SJSA1 (cell line): ENCODE measurements around the gene CKLF. TPM values are rescaled to one million over a fixed set of nuclear protein-coding genes. Genes with fewer than 3 reads are reported as not detected.

Experiments used
- DNase-seq, 2 experiments: peaks; one replicate each; pipeline ENCODE4 v3.0.0-alpha.2; 2015 to 2020; ENCODE audit warnings: low spot score in 2 of 2, low read depth in 1 of 2
- H3K27ac ChIP-seq: fragments of 250-450 bp; sonication (Bioruptor Pico); 2 replicates; pipeline ENCODE4 v1.5.1; 2020; ENCODE audit warnings: mild to moderate bottlenecking, moderate library complexity
- H3K27me3 ChIP-seq: fragments of 250-450 bp; sonication (Bioruptor Pico); replicated peaks from 2 replicates; pipeline ENCODE4 v1.5.1; 2020; ENCODE audit warnings: mild to moderate bottlenecking, moderate library complexity
- H3K36me3 ChIP-seq: fragments of 250-450 bp; sonication (Bioruptor Pico); 2 replicates; pipeline ENCODE4 v1.5.1; 2020; ENCODE audit warnings: mild to moderate bottlenecking
- H3K4me1 ChIP-seq: fragments of 250-450 bp; sonication (Bioruptor Pico); replicated peaks from 2 replicates; pipeline ENCODE4 v1.6.1; 2021; ENCODE audit warnings: mild to moderate bottlenecking
- H3K4me3 ChIP-seq: fragments of 250-450 bp; sonication (Bioruptor Pico); 2 replicates; pipeline ENCODE4 v1.5.1; 2020; ENCODE audit warnings: mild to moderate bottlenecking
- H3K9me3 ChIP-seq: fragments of 250-450 bp; sonication (Bioruptor Pico); replicated peaks from 2 replicates; pipeline ENCODE4 v1.5.1; 2020; ENCODE audit warnings: mild to moderate bottlenecking
- total RNA-seq: library from RNA; depleted of rRNA; stranded (reverse); fragments of >200 nt; shearing (Covaris generic); gene quantifications from 2 replicates; pipeline ENCODE4 v1.2.3, GENCODE V29; 2014

Gene CKLF
- total RNA-seq, 1 experiment from 2014 or later, result 134 TPM

GRCh38 chr16:66576296-66576695 is 23.9 kb downstream of the CKLF start:
- Histone ChIP-seq H3K9me3 (no peaks in the 10 kb centered on the region), H3K27ac (no peak overlapping the region), H3K36me3 (peaks cover 1% of the 10 kb centered on the region), H3K27me3 (no peaks in the 10 kb centered on the region), H3K4me3 (no peak overlapping the region), H3K4me1 (no peaks in the 10 kb centered on the region)
- no peak for DNase-seq

- DNase-seq, result no peak
- Histone ChIP-seq H3K27ac (no peak within 1 kb of the TSS), H3K9me3 (no peaks in the 10 kb centered on the region), H3K4me3 (no peak within 1 kb of the TSS), H3K36me3 (no peaks in the 10 kb centered on the region), H3K27me3 (no peaks in the 10 kb centered on the region), H3K4me1 (no peaks in the 10 kb centered on the region)
Observed at GRCh38 chr16:66578651-66579531, 26.5 kb downstream of the CKLF start, which contains the start of gene CMTM2. TSS of gene CMTM2 (plus strand) at chr16:66579463. CDS start at chr16:66579608, 145 bp downstream.

DNA sequence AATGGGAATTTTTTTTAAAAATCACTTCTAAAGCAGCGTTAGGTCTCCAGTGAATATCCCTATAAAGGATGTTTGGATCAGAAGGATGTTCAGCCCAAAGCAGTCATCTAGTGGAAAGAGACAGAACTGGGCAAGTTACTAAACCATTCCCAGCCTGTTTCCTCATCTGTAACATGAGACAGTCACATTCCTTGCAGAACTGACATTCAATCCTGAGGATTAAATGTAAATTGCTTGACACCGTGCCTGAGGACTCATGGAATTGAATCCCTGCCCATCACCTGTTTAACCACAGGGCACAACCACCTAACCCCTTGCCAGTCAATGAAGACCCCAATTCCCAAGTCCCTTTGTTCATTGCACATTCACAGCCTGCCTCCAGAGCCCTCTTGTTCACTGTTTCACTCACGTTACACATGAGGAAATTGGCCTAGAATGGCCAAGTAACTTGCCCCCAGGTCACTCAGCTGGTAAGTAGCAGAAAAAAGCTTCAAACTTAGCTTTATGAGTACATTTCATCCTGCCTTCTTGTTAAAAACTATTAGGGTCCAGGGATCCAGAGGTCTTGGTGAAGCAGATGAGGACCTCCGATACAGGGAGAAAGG is 28.3 kb downstream of the CKLF start:
- no peak overlapping the region for H3K27ac ChIP-seq
- H3K36me3 ChIP-seq, result no peaks in the 10 kb centered on the region
- H3K27me3 ChIP-seq, result no peaks in the 10 kb centered on the region
- no peak for DNase-seq
- H3K4me3 ChIP-seq, result no peak overlapping the region
- H3K4me1 ChIP-seq, result no peaks in the 10 kb centered on the region
- no peaks in the 10 kb centered on the region for H3K9me3 ChIP-seq

DNA sequence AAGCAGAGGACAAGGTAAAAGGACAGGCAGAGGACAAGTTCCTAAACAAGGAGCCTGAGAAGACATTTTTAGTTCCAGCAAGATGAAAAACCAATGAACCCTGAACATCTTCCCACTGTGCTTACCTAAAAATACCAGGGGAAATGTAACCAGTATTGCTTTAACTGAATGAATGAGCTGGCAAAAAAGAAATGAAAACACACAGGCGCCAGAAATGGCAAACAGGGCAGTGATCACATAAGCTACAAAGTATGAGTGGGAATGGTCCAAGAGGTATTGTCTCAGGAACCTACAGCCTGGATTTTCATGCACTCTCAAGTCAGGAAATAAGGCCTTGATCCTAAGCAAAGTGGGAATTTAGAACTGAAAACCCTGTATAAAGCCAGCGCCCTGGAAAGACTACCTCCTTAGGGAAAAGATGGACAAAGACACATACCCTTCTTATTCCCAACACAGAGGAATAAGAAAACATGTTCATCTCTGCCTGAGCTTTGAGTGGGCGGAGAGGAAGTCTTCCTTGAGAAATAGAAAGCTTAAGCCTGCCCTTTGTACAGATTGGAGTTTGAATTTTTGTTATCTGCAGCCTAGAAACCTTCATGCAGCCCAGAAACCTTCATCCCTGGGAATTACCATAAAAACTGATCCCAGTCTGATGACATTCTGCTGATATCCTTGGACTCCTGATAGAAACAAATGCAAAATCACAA is 29.0 kb downstream of the CKLF start:
- Histone ChIP-seq H3K27me3 (no peaks in the 10 kb centered on the region), H3K4me1 (no peaks in the 10 kb centered on the region), H3K36me3 (no peaks in the 10 kb centered on the region), H3K4me3 (no peak overlapping the region), H3K27ac (no peak overlapping the region), H3K9me3 (no peaks in the 10 kb centered on the region)
- no peak for DNase-seq

- Histone ChIP-seq H3K4me3 (no peak overlapping the region), H3K36me3 (no peaks in the 10 kb centered on the region), H3K27me3 (no peaks in the 10 kb centered on the region), H3K4me1 (no peaks in the 10 kb centered on the region), H3K9me3 (no peaks in the 10 kb centered on the region), H3K27ac (no peak overlapping the region)
- no peak for DNase-seq
Observed at GRCh38 chr16:66585481-66586239, 33.3 kb downstream of the CKLF start.

- H3K36me3 ChIP-seq, result no peaks in the 10 kb centered on the region
- H3K4me1 ChIP-seq, result no peaks in the 10 kb centered on the region
- H3K27ac ChIP-seq, result no peak overlapping the region
- H3K27me3 ChIP-seq, result no peaks in the 10 kb centered on the region
- no peak for DNase-seq
- H3K4me3 ChIP-seq, result no peak overlapping the region
- H3K9me3 ChIP-seq, result no peaks in the 10 kb centered on the region
Observed at GRCh38 chr16:66587881-66588600, 35.7 kb downstream of the CKLF start.

GRCh38 chr16:66588981-66589713 is 36.8 kb downstream of the CKLF start:
- Histone ChIP-seq H3K4me3 (no peak overlapping the region), H3K4me1 (no peaks in the 10 kb centered on the region)

GRCh38 chr16:66590322-66590721 is 37.9 kb downstream of the CKLF start:
- Histone ChIP-seq H3K4me3 (no peak overlapping the region), H3K4me1 (no peaks in the 10 kb centered on the region), H3K27ac (no peak overlapping the region), H3K27me3 (no peaks in the 10 kb centered on the region), H3K9me3 (no peaks in the 10 kb centered on the region), H3K36me3 (no peaks in the 10 kb centered on the region)
- DNase-seq, result no peak

More at GRCh38 chr16:66588981-66589713, 36.8 kb downstream of the CKLF start:
- Histone ChIP-seq H3K27me3 (no peaks in the 10 kb centered on the region), H3K9me3 (no peaks in the 10 kb centered on the region), H3K27ac (no peak overlapping the region), H3K36me3 (no peaks in the 10 kb centered on the region)
- no peak for DNase-seq

DNA sequence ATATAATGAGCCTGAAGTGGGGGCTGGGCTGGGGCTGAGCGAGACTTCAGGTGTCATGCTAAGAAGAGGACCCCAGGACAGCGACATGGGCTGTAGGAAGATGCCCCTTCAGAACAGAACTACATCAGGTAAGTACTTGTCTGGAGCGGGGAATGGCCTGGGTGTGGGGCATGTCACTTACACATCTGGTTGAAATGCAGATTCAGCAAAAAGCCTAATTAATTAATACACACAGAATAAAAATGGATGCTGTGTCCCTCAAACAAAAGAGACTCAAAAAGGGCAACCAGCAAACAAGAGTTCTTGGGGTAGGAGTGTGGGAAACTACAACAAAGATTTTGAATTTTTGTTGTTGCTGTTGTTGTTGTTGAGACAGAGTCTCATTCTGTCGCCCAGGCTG is 38.6 kb downstream of the CKLF start:
- Histone ChIP-seq H3K36me3 (no peaks in the 10 kb centered on the region), H3K4me3 (no peak overlapping the region), H3K4me1 (no peaks in the 10 kb centered on the region), H3K27me3 (no peaks in the 10 kb centered on the region), H3K9me3 (no peaks in the 10 kb centered on the region), H3K27ac (no peak overlapping the region)
- DNase-seq, result no peak

DNA sequence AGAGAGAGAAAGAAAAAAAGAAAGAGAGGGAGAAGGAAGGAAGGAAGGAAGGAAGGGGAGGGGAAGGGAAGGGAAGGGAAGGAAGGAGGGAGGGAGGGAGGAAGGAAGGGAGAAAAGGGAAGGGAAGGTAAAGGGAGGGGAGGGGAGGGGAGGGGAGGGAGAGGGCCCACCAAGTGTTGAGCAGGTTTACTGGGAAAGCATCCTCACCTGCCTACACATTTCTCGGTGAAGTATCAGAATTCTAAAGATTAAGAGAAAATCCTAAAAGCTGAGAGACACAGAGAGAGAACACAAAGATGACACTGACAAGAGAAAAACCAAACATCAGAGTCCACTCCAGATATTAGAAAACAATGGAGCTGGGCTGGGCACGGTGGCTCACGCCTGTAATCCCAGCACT is 39.9 kb downstream of the CKLF start:
- H3K27ac ChIP-seq, result no peak overlapping the region

GRCh38 chr16:66592814-66593213 is 40.4 kb downstream of the CKLF start:
- Histone ChIP-seq H3K27ac (no peak overlapping the region), H3K27me3 (no peaks in the 10 kb centered on the region), H3K9me3 (no peaks in the 10 kb centered on the region), H3K4me1 (no peaks in the 10 kb centered on the region), H3K4me3 (no peak overlapping the region), H3K36me3 (no peaks in the 10 kb centered on the region)
- no peak for DNase-seq

More for the DNA sequence above, 39.9 kb downstream of the CKLF start:
- H3K4me3 ChIP-seq, result no peak overlapping the region
- H3K4me1 ChIP-seq, result no peaks in the 10 kb centered on the region
- no peaks in the 10 kb centered on the region for H3K36me3 ChIP-seq
- no peaks in the 10 kb centered on the region for H3K27me3 ChIP-seq
- H3K9me3 ChIP-seq, result no peaks in the 10 kb centered on the region
- DNase-seq, result no peak

DNA sequence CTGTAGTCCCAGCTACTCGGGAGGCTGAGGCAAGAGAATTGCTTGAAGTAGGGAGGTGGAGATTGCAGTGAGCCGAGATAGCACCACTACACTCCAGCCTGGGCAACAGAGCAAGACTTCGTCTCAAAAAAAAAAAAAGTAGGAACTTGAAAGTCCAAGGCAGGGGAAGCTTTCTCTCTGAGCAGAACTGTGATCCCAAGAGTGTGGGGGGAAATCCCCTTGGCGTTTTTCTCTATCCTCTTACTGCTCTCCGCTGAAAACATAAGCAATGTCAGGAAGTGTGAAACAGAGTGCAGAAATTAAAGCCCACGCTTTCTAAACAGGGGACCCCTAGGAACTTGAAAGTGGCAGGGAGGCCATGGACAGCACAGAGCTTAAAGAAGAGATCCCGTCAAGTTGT is 42.4 kb downstream of the CKLF start:
- Histone ChIP-seq H3K9me3 (no peaks in the 10 kb centered on the region), H3K4me1 (no peaks in the 10 kb centered on the region), H3K27me3 (no peaks in the 10 kb centered on the region), H3K27ac (no peak overlapping the region), H3K4me3 (no peak overlapping the region), H3K36me3 (no peaks in the 10 kb centered on the region)
- no peak for DNase-seq
